Fibroblast of upper back skin (primary cell): ENCODE measurements around the gene GRPEL2.
"Not testable (repeated sequence)": the region's sequence is repeated elsewhere in the genome, so short reads cannot be mapped to it uniquely, and the experiment has no call there.

Source experiments
- DNase-seq: peaks from one replicate; pipeline ENCODE4 v3.0.0-alpha.2; 2013

Gene GRPEL2

DNA sequence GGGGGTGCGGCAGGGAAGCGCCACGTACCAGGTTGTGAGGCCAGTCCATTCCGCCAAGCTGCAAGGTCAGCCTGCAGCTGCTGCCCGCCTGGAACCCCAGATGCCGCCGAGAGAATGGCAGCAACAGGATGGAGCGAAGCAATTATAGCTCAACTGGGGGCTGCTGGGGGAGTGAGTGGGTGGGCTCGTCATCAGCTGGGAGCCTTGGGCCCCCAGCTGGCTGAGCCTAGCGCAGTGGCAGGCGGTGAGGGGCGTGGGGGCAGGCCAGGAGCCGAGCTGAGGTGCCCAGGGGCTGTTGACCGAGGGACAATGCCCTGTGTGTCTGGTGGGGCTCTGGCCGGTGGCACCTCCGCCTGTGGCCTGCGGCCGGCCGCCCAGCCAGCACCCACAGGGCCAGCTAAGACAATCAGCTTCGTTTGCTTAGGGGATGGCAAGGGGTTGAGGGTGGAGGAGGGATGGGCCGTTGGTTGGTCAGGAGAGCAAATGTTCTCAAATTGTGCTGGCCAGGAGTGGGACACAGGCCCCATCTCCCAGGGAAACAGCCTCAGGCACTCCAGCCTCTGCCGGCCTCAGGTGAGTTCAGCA is 34.0 kb downstream of the GRPEL2 start, which contains the start of gene IL17B:
IL17B (minus strand) TSS at position 116 of the 585 bp plus-strand sequence; CDS start at position 49, 67 bp downstream.
- DNase-seq = no peak

DNA sequence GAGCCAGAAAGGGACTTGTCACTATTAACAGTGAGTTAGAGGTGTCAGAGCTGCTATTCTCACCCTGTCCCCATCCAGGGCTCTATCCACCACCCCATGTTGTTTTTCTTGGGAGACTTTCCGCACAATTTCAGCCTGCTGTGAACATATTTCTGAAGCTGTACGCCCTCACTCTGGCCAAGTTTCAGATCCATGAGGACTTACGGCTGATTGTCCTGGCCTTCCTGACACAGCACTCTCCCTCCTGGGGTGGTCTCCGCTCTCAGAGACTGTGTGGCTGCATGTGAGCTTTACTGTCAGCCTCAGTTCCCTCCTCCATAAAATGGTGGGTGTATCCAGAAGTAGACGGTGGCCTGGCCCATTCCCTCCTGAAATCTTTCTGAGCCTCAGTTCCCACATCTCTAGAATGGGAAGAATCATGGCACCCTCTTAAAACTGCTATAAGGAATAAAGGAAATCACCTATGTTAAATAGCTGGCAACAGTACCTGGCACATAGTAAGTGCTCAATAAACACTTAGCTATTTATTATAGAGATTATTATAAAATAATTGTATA is 34.6 kb downstream of the GRPEL2 start:
- DNase-seq = no peak

DNA sequence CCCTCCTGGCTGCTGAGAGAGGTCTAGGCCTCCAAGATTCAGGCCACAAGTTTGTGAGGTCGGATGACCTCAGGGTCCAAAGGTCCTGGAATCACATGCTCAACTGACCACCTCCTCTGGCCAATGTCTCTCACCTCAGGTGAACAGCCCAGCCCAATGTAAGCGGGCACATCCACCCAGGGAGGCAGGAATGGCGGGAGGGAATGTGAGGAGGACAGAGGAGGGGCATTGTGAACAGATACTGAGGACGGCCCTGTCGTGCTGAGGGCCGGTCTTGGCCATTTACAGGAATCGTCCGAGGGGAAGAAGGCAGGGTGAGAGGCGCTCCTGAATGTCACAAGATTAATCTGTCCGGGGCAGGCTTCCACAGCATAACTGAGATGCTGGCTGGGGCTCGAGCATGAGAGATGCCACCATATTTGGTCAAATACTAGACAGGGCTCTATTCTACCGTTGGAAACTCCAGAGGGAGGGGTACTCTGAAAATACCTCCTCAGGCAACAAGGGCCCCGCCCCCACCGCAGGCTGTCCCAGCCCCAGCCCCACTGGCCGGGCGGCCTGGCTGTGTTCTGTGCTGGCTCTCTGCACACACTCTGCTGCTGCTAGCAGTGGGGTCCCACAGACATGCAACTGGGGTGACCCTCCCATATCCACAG is 35.3 kb downstream of the GRPEL2 start:
- DNase-seq = no peak

DNA sequence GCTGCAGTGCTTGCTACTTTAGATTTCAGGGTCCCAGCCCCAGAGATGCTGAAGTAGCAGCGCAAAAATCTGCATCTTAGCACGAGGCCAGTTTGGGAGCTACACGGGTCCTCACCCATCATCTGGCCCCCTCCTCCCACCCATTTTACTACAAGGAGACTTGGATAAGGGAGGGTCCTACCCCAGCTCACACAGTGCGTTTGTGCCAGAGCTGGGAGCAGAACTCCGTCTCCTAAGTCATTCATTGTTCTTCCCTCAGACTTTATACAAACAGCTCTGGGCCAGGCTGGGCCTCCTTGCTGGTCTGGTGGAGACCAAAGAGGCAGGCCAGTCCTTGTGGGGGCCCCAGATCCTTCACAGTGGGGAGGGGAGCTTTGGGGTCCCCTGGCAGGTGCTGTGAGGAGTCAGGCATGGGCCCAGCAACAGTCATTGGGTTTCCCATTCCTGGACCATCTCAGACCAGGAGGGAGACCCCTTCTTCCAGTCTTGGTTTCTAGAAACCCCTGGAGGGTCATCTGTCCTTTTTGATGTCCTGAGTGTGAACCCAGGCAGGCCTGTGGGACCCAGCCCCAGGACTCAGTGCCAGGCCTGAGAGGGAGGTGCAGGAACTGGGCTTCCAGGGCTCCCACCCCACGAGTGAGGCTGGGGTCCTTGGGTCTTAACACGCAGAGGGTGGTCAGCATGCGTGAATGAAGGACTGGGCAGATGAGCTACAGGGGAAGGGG is 36.1 kb downstream of the GRPEL2 start:
- DNase-seq = no peak

DNA sequence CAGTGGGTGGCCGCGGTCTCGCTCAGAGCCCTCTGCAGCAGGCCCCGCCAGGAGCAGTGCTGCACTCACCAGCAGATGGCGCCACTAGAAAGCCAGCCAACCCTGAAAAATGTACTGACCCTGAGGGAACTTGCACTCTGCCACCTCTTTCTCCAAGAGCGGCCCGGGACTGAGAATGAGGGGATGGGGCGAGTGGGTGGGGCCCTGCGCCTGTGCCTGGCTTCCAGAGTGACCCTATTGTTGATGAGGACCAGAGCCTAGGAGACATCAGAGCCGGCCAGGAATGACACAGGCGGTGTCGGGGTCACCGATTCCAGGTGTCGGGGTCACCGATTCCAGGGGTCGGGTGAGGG is 36.7 kb downstream of the GRPEL2 start:
- peak; percentile 75 for DNase-seq

DNA sequence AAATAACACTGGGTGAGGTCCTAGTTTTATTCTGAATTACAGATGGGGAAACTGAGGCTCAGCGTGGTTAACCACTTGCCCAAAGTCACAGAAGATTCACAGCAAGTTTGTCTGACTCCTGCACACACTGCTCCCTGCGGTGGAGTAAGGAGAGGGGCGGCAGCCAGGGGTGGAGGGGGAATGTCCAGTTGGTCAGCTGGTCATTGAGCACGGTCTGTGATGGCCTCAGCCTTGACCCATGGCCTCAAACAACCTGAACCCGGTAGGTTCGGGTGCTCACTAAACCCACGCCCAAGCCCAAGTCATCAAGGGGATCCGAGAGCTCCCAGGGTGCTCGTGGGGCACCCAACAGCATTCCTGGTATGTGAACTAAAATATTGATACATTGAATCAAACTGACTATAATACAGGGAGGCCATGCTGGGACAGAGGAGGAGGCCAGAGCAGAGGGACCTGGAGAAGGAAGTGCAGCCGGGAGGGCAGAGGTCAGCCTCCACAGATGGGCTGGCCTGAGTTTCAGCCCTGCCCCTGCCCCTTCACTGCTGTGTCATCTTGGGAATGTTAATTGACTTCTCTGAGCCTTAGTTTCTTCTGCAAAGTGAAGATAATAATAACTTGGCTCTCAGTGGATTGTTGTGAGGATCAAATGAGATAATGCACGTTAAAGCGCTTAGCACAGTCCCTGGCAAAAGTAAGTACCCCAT is 37.4 kb downstream of the GRPEL2 start:
- DNase-seq = no peak

DNA sequence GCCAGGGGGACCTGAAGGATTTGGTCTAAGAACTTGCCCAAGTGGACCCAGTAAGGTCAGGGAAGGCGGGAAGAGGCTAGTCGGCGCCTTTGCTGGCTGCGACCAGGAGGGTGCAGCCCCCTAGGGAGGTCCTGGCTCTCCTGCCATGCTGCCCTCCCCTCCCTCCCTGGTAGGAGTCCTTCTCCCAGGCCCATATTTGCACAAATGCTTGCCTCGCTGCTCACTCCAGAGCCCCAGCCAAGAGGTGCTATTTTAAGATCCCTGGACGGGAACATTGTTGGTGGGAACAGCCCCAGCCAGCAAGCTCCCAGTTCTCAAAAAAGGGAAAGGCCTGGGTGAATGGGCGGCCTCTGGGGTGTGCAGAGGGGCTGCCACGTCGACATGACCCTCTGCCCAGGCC is 38.1 kb downstream of the GRPEL2 start:
- no peak for DNase-seq

DNA sequence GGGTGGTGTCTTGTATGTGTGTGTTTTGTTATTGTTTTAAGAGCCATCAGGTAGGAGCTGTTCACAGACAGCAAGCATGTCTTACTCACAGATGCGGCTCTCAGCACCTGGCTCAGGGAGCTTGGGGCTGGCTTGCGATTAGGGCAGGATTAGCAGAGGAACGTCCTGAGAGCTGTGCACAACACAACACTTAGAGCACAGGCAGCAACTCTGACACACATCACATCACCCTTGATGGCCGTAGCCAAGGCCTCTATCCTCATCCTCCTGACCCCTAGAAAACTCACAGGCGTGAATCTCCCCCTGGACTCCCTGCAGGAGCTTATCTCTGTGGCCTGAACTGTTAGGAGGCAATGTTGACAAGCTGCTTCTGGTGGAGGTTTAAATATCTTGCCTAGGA is 40.9 kb downstream of the GRPEL2 start:
- no peak for DNase-seq

DNA sequence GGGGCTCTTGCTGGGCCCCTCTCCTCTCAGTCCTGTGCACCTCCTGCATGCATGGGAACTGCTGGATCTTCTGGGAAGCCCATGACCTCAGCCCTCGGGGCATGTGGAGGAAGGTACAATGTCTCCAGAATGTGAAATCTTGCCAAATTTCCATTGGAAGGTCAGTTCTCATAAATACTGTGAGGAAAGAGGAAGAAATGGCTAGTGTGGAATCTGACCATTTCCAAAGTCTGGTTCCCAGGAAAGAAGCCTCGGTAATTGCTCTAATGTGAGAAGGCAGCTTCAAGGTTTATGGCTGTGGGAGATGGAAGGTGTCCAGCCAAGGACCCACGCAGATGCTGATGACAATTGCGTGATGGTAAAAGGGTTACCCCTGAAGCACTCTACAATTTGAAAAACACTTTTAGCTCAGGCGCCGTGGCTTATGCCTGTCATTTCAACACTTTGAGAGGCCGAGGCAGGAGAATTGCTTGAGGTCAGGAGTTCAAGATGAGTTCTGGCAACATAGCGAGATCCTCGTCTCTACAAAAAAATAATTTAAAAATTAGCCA is 41.9 kb downstream of the GRPEL2 start:
- DNase-seq = peak; percentile 70

DNA sequence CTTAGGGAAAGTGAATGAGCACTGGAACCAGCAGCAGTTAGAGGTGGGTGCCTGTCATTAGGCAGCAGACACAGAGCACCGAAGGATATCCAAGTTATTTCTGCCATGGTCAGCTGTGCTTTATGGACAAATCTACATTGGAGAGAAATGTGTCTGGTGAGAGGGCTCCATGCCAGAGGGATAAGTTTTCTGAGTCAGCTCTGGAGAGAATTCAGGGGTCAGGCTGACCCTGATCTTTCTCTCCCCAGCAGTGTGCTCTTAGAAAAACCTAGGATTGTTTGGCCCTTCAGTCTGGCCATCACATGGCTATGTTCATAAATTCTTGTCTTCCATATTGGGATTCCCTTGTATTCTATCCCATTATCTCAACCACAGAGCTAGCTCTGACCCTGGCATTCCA is 42.7 kb downstream of the GRPEL2 start:
- peak; percentile 81 for DNase-seq

DNA sequence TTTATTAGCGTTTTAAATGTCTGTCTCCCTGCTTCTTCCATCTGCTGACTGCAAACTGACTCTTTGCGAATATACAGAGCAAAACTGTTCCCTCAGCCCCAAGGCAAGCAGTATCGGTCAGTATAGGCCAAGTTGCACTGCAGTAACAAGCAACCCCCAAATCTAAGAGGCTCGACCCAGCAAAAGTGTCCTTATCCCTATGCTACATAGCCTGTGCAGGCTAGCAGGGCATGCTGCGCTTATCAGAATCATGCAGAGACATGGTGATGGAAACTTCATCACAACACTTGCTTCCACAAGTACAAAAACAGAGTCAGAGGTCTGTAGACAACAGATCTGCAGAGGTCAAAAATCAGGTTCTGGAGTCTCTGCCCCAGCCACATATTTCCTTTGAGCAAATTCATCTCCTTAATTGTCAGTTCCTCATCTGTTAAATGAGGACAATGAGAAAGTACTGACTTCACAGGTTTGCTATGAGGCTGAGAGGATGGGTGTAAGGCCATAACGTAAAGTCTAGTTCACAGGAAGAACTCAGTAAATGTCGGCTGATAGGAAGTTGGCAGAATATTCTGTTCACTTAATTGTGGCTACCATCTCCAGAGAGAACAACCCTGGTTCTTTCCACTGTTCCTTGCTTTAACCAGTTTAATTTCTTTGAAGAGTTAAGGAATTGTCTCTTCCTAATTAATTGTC is 43.3 kb downstream of the GRPEL2 start:
- DNase-seq = no peak

DNA sequence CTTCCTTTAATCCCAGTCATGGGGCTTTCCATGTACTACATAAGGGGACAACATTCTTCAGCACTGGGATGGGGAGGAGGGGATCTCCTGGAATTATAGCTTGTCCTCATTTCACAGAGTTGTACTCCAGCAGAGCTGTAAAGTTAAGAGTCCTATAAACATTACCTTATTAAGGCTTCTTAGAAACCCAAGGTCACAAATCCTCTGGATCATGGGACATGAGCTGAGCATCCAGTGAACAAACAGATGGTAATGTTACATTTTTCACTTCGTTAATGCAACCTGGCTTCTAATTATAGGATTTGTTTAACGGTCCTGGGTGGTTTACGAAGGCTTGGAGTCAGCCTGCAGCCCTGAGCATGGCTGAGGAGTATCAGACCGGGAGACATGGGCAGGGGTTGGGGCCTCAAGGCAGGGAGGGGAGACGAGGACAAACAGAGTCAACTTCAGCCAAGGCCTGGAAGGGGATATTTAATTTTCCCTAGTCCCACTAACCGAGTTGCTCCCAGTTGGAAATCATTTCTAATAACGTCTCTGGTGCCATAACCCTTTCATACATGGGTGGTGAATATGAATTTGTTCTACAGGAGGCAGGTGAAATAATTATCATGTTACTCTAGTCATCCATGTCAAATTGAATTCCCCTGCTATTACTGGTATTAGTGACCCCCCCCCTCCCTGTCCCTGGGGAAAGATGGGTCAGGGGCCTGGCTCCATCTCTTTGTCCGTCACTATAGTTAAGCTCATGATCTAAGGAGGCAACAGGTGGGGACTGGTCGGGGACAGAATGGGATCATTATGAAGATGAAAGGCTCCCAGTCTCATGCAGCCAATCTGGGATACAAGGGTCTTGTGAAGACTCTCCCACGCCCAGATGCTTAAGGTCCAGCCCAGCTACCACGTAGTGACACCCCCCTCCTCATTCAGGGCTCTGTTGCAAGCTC is 44.5 kb downstream of the GRPEL2 start:
- DNase-seq = no peak

DNA sequence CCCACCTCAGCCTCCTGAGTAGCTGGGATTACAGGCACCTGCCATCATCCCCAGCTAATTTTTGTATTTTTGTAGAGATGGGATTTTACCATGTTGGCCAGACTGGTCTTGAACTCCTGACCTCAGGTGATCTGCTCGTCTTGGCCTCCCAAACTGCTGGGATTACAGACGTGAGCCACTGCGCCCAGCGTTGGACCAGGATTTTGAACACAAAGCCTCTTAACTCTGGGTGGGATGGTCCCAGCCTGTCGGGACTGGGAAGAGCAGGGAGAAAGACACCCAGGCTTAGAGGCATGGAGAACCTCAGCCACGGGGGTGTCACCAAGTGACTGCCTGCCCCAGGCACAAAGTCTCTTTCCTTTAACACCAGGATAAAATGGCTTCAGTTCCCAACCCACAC is 45.8 kb downstream of the GRPEL2 start:
- not testable (repeated sequence) for DNase-seq

DNA sequence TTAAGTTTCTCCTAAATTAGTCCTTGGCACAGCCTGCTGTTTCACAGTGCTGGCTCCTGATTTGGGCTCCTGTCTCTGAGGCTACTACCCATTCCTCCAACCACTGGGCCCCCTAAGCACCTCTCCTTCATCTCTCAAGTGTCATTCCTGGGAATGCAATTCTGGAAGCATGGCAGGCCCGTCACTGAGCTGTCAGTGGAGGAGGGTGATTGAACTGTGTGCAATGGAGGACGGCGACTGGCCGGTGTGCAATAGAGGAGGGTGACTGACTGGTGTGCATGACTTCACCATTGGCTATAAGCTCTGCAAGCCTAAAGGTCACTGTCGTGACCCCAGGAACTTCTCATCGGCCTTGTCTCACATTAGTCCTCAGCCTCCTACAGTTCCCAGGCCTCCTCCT is 46.2 kb downstream of the GRPEL2 start:
- no peak for DNase-seq

DNA sequence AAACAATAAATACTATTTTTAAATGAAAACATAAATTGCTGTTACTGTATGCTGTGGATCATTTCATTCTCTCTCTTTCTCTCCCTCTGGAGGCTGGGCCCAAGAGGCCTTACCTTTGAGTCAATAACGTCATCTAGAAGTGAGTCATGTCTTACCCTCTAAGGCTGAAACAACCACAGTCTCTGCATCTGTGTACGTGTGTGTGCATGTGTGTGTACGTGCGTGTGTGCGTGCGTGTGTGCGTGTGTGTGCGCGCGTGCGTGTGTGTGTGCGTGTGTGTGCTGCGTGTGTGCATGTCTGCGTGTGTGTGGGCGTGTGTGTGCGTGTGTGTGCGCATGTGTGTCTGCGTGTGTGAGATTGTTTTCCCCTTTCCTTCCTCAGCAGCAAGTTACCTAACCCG is 47.4 kb downstream of the GRPEL2 start:
- peak; percentile 79 for DNase-seq

DNA sequence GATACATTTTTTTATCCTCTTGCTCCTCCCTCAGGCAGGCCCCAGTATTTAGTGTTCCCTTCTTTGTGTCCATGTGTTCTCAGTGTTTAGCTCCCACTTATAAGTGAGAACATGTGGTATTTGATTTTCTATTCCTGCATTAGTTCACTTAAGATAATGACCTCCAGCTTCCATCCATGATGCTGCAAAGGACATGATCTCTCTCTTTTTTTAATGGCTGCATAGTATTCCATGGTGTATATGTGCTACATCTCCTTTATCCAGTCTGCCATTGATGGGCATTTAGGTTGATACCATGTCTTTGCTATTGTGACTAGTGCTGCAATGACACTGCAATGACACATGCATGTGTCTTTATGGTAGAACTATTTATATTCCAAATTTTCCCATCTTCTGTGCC is 49.7 kb downstream of the GRPEL2 start:
- not testable (repeated sequence) for DNase-seq

DNA sequence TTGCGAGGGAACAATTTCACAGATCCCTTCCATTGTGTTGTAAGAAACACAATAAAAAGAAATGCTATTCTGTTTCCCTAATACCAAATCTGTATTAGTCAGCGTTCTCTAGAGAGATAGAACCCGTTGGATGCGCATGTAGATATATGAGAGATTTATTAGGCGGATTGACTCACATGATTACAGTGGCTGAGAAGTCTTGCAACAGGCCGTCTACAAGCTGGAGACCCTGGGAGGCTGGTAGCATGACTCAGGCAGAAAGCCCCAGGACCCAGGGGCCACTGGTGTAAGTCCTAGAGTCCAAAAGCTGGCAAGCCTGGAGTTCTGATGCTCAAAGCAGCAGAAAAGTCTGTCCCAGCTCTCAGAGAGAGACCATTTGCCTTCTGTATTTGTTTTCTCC is 52.2 kb downstream of the GRPEL2 start:
- peak; percentile 99 for DNase-seq

DNA sequence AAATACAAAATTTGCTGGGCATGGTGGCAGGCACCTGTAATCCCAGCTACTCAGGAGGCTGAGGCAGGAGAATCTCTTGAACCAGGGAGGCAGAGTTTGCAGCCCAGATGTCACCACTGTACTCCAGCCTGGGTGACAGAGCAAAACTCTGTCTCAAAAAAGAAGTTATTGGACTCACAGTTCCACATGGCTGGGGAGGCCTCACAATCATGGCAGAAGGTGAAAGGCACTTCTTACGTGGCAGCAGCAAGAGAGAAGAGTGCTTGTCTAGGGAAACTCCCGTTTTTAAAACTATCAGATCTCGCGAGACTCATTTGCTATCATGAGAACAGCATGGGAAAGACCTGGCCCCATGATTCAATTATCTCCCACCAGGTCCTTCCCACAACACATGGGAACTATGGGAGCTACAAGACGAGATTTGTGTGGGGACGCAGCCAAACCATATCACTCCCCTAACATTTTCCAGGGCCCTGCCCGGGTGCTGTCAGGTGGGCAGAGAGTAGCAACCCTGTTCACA is 53.5 kb downstream of the GRPEL2 start:
- DNase-seq = not testable (repeated sequence)

DNA sequence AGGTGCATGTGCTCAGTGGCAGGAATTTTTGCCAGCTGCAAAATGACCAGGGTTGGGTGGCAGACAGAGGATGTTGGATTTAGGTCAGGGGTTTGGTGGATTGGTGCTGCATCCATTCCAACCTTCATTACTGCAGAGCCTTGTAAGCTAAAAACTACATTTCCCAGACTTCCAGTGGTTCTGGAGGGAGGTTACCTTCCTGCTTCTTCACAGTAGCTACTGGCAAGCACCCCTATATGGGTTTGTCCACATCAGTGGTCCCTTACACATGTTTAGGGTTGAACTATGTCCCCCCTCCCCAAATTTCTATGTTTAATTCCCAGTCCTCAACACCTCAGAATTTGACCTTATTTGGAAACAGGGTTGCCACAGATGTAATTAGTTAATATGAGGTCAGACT is 54.5 kb downstream of the GRPEL2 start:
- no peak for DNase-seq

DNA sequence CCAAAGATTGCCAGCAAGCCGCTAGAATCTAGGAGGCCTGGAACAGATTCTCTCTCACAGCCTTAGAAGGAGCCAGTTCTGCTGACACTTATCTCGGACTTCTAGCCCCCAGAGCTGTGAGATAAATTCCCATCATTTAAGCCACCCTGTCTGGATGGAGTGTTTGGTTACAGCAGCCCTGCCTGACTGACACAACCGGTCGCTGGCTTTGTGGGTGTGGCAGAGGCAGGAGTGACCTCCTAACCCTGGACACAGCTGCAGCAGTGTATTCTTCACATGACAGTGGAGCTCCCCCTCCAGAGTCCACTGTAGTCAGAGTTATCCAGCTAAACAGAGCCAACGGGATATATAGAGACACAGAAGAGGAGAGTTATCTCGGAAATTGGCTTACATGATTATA is 55.0 kb downstream of the GRPEL2 start:
- DNase-seq = no peak

DNA sequence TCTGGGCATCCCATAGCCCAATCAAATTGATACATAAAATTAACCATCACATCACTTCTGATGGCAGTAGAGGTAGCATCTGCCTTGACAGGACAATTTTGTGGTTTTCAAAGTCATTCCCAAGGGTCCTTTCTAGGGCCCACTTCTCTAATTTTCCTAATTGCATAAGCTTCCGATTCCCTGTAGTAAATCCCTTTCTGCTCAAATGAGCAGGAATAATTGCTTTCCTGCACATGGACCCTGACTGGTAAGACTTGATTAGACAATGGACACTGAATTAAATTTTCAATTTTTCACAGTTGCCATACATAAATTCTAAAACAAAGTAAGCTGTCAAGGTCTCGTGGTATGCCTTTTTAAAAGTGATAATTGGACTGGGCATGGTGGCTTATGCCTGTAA is 55.8 kb downstream of the GRPEL2 start:
- DNase-seq = no peak
